HG02571 (cell line): ENCODE measurements around the gene TTC34.

ENCODE experiments used
- ATAC-seq: cut with Tn5 transposase; IDR thresholded peaks from one replicate; pipeline ENCODE4 v1.9.1; 2021; ENCODE audit warnings: mild to moderate bottlenecking, moderate library complexity; ENCODE audit not compliant: unreplicated experiment

Gene TTC34

GRCh38 chr1:2830761-2831425, 29.4 kb upstream of the TTC34 start:
- no peak for ATAC-seq

- no peak for ATAC-seq
Measured at GRCh38 chr1:2829846-2830615, 28.5 kb upstream of the TTC34 start.

- no peak for ATAC-seq
Measured at GRCh38 chr1:2828586-2829250, 27.2 kb upstream of the TTC34 start.

- no peak for ATAC-seq
Measured at GRCh38 chr1:2826736-2827292, 25.3 kb upstream of the TTC34 start.

- ATAC-seq = no peak
Measured at GRCh38 chr1:2826316-2826715, 24.8 kb upstream of the TTC34 start.

GRCh38 chr1:2825487-2826189, 24.1 kb upstream of the TTC34 start:
- ATAC-seq = no peak

GRCh38 chr1:2824999-2825398, 23.5 kb upstream of the TTC34 start:
- no peak for ATAC-seq

GRCh38 chr1:2823921-2824610, 22.6 kb upstream of the TTC34 start:
- no peak for ATAC-seq

GRCh38 chr1:2822621-2823145, 21.2 kb upstream of the TTC34 start:
- no peak for ATAC-seq

- no peak for ATAC-seq
Measured at GRCh38 chr1:2821966-2822620, 20.6 kb upstream of the TTC34 start.

GRCh38 chr1:2821373-2821955, 20.0 kb upstream of the TTC34 start:
- no peak for ATAC-seq

GRCh38 chr1:2820731-2821372, 19.4 kb upstream of the TTC34 start:
- ATAC-seq = no peak

GRCh38 chr1:2819831-2820730, 18.6 kb upstream of the TTC34 start:
- ATAC-seq = no peak

- no peak for ATAC-seq
Measured at GRCh38 chr1:2819429-2819828, 17.9 kb upstream of the TTC34 start.

- ATAC-seq = no peak
Measured at GRCh38 chr1:2817784-2818564, 16.5 kb upstream of the TTC34 start.

GRCh38 chr1:2816786-2817185, 15.3 kb upstream of the TTC34 start:
- ATAC-seq = no peak

- ATAC-seq = no peak
Measured at GRCh38 chr1:2815551-2815950, 14.1 kb upstream of the TTC34 start.
